ENCODE data around the gene OR2T2. TPM values are rescaled to one million over a fixed set of nuclear protein-coding genes. Genes with fewer than 3 reads are reported as not detected.
"Not testable (repeated sequence)": the region's sequence is repeated elsewhere in the genome, so short reads cannot be mapped to it uniquely, and the experiment has no call there.

The OR2T2 gene
- total and polyA plus RNA-seq, 2 experiments from 2014 or later = not detected

- TF ChIP-seq ZNF462 (CRISPR knock-in tag; IDR thresholded peaks at IDR 0.05) (no peak), JUNB (IDR thresholded peaks at IDR 0.05; ENCODE audit: unreplicated experiment) (no peak)
Measured at GRCh38 chr1:248417854-248418253, 27.6 kb upstream of the OR2T2 start (continued).

- Mint-ChIP-seq H3K27me3 (ENCODE audit: insufficient read depth, low read depth, poor library complexity) (no peaks in the 10 kb centered on the region), H3K27ac (no peak overlapping the region), H3K36me3 (ENCODE audit: low read depth) (peaks cover 18% of the 10 kb centered on the region), H3K4me3 (no peak overlapping the region), H3K9me3 (peaks cover 84% of the 10 kb centered on the region), H3K4me1 (no peaks in the 10 kb centered on the region)
- peak; percentile 17 for DNase-seq (ENCODE audit: low spot score)
- Histone ChIP-seq H3K27me3 (ENCODE audit: insufficient read depth) (no peaks in the 10 kb centered on the region), H3K27ac (ENCODE audit: low read depth) (no peak overlapping the region), H3K4me3 (no peak overlapping the region), H3K79me2 (replicated peaks; ENCODE audit: insufficient read depth) (no peaks in the 10 kb centered on the region), H3K4me2 (no peak overlapping the region), H3F3A (replicated peaks; ENCODE audit: low read depth) (no peaks in the 10 kb centered on the region), H3K36me3 (ENCODE audit: insufficient read depth) (peaks cover 6% of the 10 kb centered on the region), H2AFZ (no peak overlapping the region), H4K20me1 (replicated peaks; ENCODE audit: insufficient read depth) (no peaks in the 10 kb centered on the region), H3K4me1 (ENCODE audit: insufficient read depth) (no peaks in the 10 kb centered on the region), H3K9me2 (ENCODE audit: insufficient read depth) (no peaks in the 10 kb centered on the region)
- no peak for ATAC-seq
- TF ChIP-seq NANOG (IDR thresholded peaks at IDR 0.05; ENCODE audit: borderline replicate concordance) (no peak), CREB1 (CRISPR knock-in tag; IDR thresholded peaks at IDR 0.05; ENCODE audit: low read depth) (no peak), JUNB (IDR thresholded peaks at IDR 0.05; ENCODE audit: unreplicated experiment) (no peak)
Measured at GRCh38 chr1:248421384-248421783, 24.1 kb upstream of the OR2T2 start.

- not testable (repeated sequence) for H3K27me3 ChIP-seq (ENCODE audit: insufficient read depth); H3K4me3 ChIP-seq; H3K36me3 ChIP-seq (ENCODE audit: insufficient read depth); H3K4me1 ChIP-seq (ENCODE audit: insufficient read depth); H4K20me1 ChIP-seq (replicated peaks; ENCODE audit: insufficient read depth); H3F3A ChIP-seq (replicated peaks; ENCODE audit: low read depth); H3K4me3 Mint-ChIP-seq; H3K4me1 Mint-ChIP-seq; ATAC-seq; H3K4me2 ChIP-seq; H3K27ac ChIP-seq (ENCODE audit: low read depth); H2AFZ ChIP-seq; H3K9me2 ChIP-seq (ENCODE audit: insufficient read depth); H3K27me3 Mint-ChIP-seq (ENCODE audit: insufficient read depth, low read depth, poor library complexity); DNase-seq (ENCODE audit: low spot score); H3K79me2 ChIP-seq (replicated peaks; ENCODE audit: insufficient read depth); H3K27ac Mint-ChIP-seq
- H3K9me3 Mint-ChIP-seq = peaks cover 83% of the 10 kb centered on the region
- H3K36me3 Mint-ChIP-seq (ENCODE audit: low read depth) = peaks cover 29% of the 10 kb centered on the region
Measured at GRCh38 chr1:248427526-248428191, 17.8 kb upstream of the OR2T2 start.

- H4K20me1 ChIP-seq (replicated peaks; ENCODE audit: insufficient read depth); H3K36me3 ChIP-seq (ENCODE audit: insufficient read depth); H3K27ac Mint-ChIP-seq; DNase-seq (ENCODE audit: low spot score); H3K4me1 Mint-ChIP-seq; H3K4me3 ChIP-seq; H3K9me2 ChIP-seq (ENCODE audit: insufficient read depth); ATAC-seq; H3K4me2 ChIP-seq; H3F3A ChIP-seq (replicated peaks; ENCODE audit: low read depth); H3K27me3 Mint-ChIP-seq (ENCODE audit: insufficient read depth, low read depth, poor library complexity); H3K27me3 ChIP-seq (ENCODE audit: insufficient read depth); H3K27ac ChIP-seq (ENCODE audit: low read depth); H3K4me1 ChIP-seq (ENCODE audit: insufficient read depth); H3K79me2 ChIP-seq (replicated peaks; ENCODE audit: insufficient read depth); H3K4me3 Mint-ChIP-seq; H2AFZ ChIP-seq: not testable (repeated sequence)
- Mint-ChIP-seq H3K36me3 (ENCODE audit: low read depth) (peaks cover 27% of the 10 kb centered on the region), H3K9me3 (peaks cover 83% of the 10 kb centered on the region)
Measured at GRCh38 chr1:248428192-248428533, 17.3 kb upstream of the OR2T2 start.

GRCh38 chr1:248431683-248432082 is 13.8 kb upstream of the OR2T2 start:
- H3K27ac ChIP-seq (ENCODE audit: low read depth); H3K9me2 ChIP-seq (ENCODE audit: insufficient read depth); H3K27ac Mint-ChIP-seq; H3K27me3 Mint-ChIP-seq (ENCODE audit: insufficient read depth, low read depth, poor library complexity); H3K4me2 ChIP-seq; H3K4me3 Mint-ChIP-seq; H3K4me1 ChIP-seq (ENCODE audit: insufficient read depth); H3K79me2 ChIP-seq (replicated peaks; ENCODE audit: insufficient read depth); H2AFZ ChIP-seq; ATAC-seq; DNase-seq (ENCODE audit: low spot score); H4K20me1 ChIP-seq (replicated peaks; ENCODE audit: insufficient read depth); H3F3A ChIP-seq (replicated peaks; ENCODE audit: low read depth); H3K36me3 ChIP-seq (ENCODE audit: insufficient read depth); H3K4me1 Mint-ChIP-seq; H3K4me3 ChIP-seq; H3K27me3 ChIP-seq (ENCODE audit: insufficient read depth): not testable (repeated sequence)
- Mint-ChIP-seq H3K36me3 (ENCODE audit: low read depth) (peaks cover 30% of the 10 kb centered on the region), H3K9me3 (peaks cover 71% of the 10 kb centered on the region)
